OCI-LY3 (cell line): ENCODE results near the gene JADE1.

ENCODE experiments used
- H2AFZ ChIP-seq: fragments of 200-600, 300-600 bp; shearing (Covaris generic); 2 replicates; pipeline ENCODE4 v1.6.0; 2014; ENCODE audit warnings: antibody characterized with exemption, low read depth, low read length
- H3K27ac ChIP-seq: fragments of 200-600, 300-600 bp; sonication (generic); 2 replicates; pipeline ENCODE4 v1.5.1; 2014; ENCODE audit warnings: mild to moderate bottlenecking, low read length, moderate library complexity, mixed read lengths
- H3K27me3 ChIP-seq: fragments of 200-600, 300-600 bp; sonication (generic); 2 replicates; pipeline ENCODE4 v1.6.1; 2014; ENCODE audit warnings: low read depth, low read length, mixed read lengths
- H3K36me3 ChIP-seq: fragments of 200-600, 300-600 bp; sonication (generic); replicated peaks from 2 replicates; pipeline ENCODE3; 2014; ENCODE audit warnings: low read depth, low read length, mixed read lengths
- H3K4me1 ChIP-seq: fragments of 300-600, 200-600 bp; sonication (generic); 2 replicates; pipeline ENCODE4 v1.6.1; 2014; ENCODE audit warnings: low read length, mixed read lengths
- H3K4me2 ChIP-seq: fragments of 200-600, 300-600 bp; sonication (generic); 2 replicates; pipeline ENCODE4 v1.6.1; 2014; ENCODE audit warnings: low read length, mixed read lengths
- H3K4me3 ChIP-seq: fragments of 300-600, 200-600 bp; sonication (generic); 2 replicates; pipeline ENCODE4 v1.5.1; 2014; ENCODE audit warnings: antibody characterized with exemption, mild to moderate bottlenecking, low read length, moderate library complexity
- H3K79me2 ChIP-seq: fragments of 300-600, 200-600 bp; shearing (Covaris generic); 2 replicates; pipeline ENCODE4 v1.6.1; 2014; ENCODE audit warnings: mild to moderate bottlenecking, low read length, mixed read lengths
- H3K9ac ChIP-seq: fragments of 300-600, 200-600 bp; shearing (Covaris generic); 2 replicates; pipeline ENCODE4 v1.6.0; 2014; ENCODE audit warnings: mild to moderate bottlenecking, low read length, moderate library complexity
- H3K9me3 ChIP-seq: fragments of 200-600, 300-600 bp; shearing (Covaris generic); 2 replicates; pipeline ENCODE4 v1.6.1; 2014; ENCODE audit warnings: low read length, mixed read lengths; ENCODE audit not compliant: insufficient read depth
- H4K20me1 ChIP-seq: fragments of 200-600, 300-600 bp; sonication (generic); 2 replicates; pipeline ENCODE4 v1.6.1; 2016; ENCODE audit warnings: low read length, mixed read lengths; ENCODE audit not compliant: insufficient read depth
- EZH2phosphoT487 ChIP-seq: fragments of 200-600 bp; shearing (Covaris generic); IDR thresholded peaks from 2 replicates; pipeline ENCODE4 v1.6.1; 2018; ENCODE audit warnings: antibody characterized with exemption, mixed run types, low read depth
- TF ChIP-seq, protein P1 (sequence below): fragments of 200-600, 300-600 bp; sonication (generic); IDR thresholded peaks from 2 replicates; pipeline ENCODE4 v1.5.1; 2014; ENCODE audit warnings: antibody characterized with exemption, low read length, low read depth

The JADE1 gene

GRCh38 chr4:128820671-128821070 lies 11.2 kb downstream of the JADE1 start:
- Histone ChIP-seq H3K9ac (no peak overlapping the region), H2AFZ (no peak overlapping the region), H3K4me3 (no peak overlapping the region), H3K79me2 (peaks cover 97% of the 10 kb centered on the region), H3K36me3 (peaks cover 13% of the 10 kb centered on the region), H3K27me3 (no peaks in the 10 kb centered on the region), H3K4me1 (peaks cover 10% of the 10 kb centered on the region), H3K9me3 (no peaks in the 10 kb centered on the region), H4K20me1 (peaks cover 71% of the 10 kb centered on the region), H3K27ac (no peak overlapping the region), H3K4me2 (no peak overlapping the region)
- TF ChIP-seq, protein P1, sequence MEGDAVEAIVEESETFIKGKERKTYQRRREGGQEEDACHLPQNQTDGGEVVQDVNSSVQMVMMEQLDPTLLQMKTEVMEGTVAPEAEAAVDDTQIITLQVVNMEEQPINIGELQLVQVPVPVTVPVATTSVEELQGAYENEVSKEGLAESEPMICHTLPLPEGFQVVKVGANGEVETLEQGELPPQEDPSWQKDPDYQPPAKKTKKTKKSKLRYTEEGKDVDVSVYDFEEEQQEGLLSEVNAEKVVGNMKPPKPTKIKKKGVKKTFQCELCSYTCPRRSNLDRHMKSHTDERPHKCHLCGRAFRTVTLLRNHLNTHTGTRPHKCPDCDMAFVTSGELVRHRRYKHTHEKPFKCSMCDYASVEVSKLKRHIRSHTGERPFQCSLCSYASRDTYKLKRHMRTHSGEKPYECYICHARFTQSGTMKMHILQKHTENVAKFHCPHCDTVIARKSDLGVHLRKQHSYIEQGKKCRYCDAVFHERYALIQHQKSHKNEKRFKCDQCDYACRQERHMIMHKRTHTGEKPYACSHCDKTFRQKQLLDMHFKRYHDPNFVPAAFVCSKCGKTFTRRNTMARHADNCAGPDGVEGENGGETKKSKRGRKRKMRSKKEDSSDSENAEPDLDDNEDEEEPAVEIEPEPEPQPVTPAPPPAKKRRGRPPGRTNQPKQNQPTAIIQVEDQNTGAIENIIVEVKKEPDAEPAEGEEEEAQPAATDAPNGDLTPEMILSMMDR: no peak
- TF ChIP-seq EZH2phosphoT487: no peak

DNA sequence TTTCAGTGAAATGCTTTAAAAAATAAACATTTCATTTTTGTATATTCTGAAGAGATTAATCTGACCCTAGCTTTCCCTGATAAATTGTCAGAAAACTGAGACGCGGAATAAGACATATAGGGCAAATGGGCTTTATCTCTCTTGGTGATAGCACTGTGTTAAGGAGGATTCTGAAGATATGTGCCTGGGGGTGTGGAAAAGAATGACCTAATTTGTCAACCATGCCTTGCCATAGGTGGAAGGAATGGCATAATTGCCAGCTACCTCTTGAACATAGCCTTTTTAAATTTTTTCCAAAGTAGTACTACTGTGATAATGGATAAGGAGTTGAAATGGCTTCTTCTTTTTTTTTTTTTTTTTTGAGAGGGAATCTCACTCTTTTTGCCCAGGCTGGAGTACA lies 11.7 kb downstream of the JADE1 start:
- H3K27me3 ChIP-seq: no peaks in the 10 kb centered on the region
- H3K4me3 ChIP-seq: no peak overlapping the region
- TF ChIP-seq, protein P1: no peak
- no peak for TF ChIP-seq EZH2phosphoT487
- peaks cover 71% of the 10 kb centered on the region for H4K20me1 ChIP-seq
- peaks cover 97% of the 10 kb centered on the region for H3K79me2 ChIP-seq
- H3K9ac ChIP-seq: no peak overlapping the region
- no peak overlapping the region for H2AFZ ChIP-seq
- H3K9me3 ChIP-seq: no peaks in the 10 kb centered on the region
- H3K27ac ChIP-seq: no peak overlapping the region
- peaks cover 15% of the 10 kb centered on the region for H3K4me1 ChIP-seq
- no peak overlapping the region for H3K4me2 ChIP-seq
- peaks cover 13% of the 10 kb centered on the region for H3K36me3 ChIP-seq

DNA sequence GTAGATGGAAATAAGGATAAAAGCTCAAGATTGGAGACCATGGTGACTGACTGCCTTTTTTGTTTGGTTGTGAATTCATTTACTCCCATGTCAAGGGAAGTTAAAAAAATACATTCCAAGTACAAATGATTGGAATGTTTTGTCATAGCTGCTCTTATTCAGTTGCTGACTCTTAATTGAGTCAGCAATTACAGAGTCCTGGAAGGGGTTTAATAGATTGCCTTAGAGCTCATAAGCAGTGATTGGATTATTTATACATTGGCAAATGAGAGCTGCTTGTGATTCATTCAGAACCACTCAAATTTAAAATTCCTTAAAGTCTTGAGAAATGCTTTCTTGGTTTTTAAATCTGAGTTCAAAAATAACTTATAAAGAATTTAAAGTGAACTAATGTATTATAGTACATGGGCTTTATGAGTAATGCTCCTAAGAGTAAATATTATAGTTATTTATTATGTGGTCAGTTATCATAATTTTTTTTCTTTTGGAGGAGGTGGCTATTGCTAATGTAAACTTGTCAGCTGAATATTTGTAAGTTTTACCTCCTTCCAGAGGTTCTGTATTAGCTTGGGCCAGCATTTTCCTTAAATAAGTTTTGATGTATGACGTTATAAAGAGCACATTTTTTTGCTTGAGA lies 13.6 kb downstream of the JADE1 start:
- Histone ChIP-seq H3K36me3 (peaks cover 2% of the 10 kb centered on the region), H4K20me1 (peaks cover 77% of the 10 kb centered on the region), H3K4me2 (no peak overlapping the region), H3K4me3 (no peak overlapping the region), H3K79me2 (peaks cover 97% of the 10 kb centered on the region), H3K9me3 (no peaks in the 10 kb centered on the region), H3K27me3 (no peaks in the 10 kb centered on the region), H3K27ac (no peak overlapping the region), H3K9ac (no peak overlapping the region), H3K4me1 (peaks cover 34% of the 10 kb centered on the region), H2AFZ (no peak overlapping the region)
- TF ChIP-seq, protein P1: no peak
- no peak for TF ChIP-seq EZH2phosphoT487

- Histone ChIP-seq H3K27ac (no peak overlapping the region), H3K79me2 (peaks cover 97% of the 10 kb centered on the region)
These were observed 15.7 kb downstream of the JADE1 start for GRCh38 chr4:128825226-128825625.

More at GRCh38 chr4:128825226-128825625, 15.7 kb downstream of the JADE1 start:
- Histone ChIP-seq H2AFZ (no peak overlapping the region), H3K9ac (no peak overlapping the region), H3K4me1 (peaks cover 34% of the 10 kb centered on the region), H3K4me2 (peak overlapping the region; percentile 68), H3K9me3 (no peaks in the 10 kb centered on the region), H3K36me3 (peaks cover 8% of the 10 kb centered on the region), H4K20me1 (peaks cover 72% of the 10 kb centered on the region), H3K27me3 (no peaks in the 10 kb centered on the region), H3K4me3 (no peak overlapping the region)
- TF ChIP-seq EZH2phosphoT487: no peak
- TF ChIP-seq, protein P1: no peak
